ENCODE data around the gene AMN1. TPM values are rescaled to one million over a fixed set of nuclear protein-coding genes. Genes with fewer than 3 reads are reported as not detected.
"Not testable (repeated sequence)": the region's sequence is repeated elsewhere in the genome, so short reads cannot be mapped to it uniquely, and the experiment has no call there.

The AMN1 gene
- total and polyA plus RNA-seq, 2 donors (not counting 1 experiment from before 2014, with no cell fraction given), result 9.1 to 10.4 TPM

GRCh38 chr12:31702047-31702446, 26.8 kb downstream of the AMN1 start:
- Histone ChIP-seq H2AFZ (ENCODE audit: low read length) (no peak overlapping the region), H3K27me3 (ENCODE audit: control insufficient read depth, insufficient read depth, low read length) (no peaks in the 10 kb centered on the region), H4K20me1 (ENCODE audit: control insufficient read depth, extremely low read depth, insufficient read depth, low read length) (no peaks in the 10 kb centered on the region), H3K9me3 (ENCODE audit: control insufficient read depth, insufficient read depth, low read depth, low read length) (no peaks in the 10 kb centered on the region), H3K4me2 (ENCODE audit: extremely low read depth, insufficient read depth, low read length) (no peak overlapping the region), H3K4me1 (ENCODE audit: control insufficient read depth, extremely low read depth, insufficient read depth, low read length) (no peaks in the 10 kb centered on the region), H3K4me3 (replicated peaks in 1 of 4; ENCODE audit: control extremely low read depth in 1 of 4, insufficient read depth in 1 of 4, low read depth in 3 of 4, low read length in 4 of 4) (no peak overlapping the region), H3K36me3 (ENCODE audit: control insufficient read depth, insufficient read depth, low read length) (no peaks in the 10 kb centered on the region), H3K79me2 (ENCODE audit: control insufficient read depth, insufficient read depth, low read length) (no peaks in the 10 kb centered on the region), H3K9ac (ENCODE audit: insufficient read depth, low read length) (no peak overlapping the region), H3K27ac (ENCODE audit: insufficient read depth, low read length) (no peak overlapping the region)
- peak; percentile 3 to 34 for DNase-seq (ENCODE audit: low read depth in 2 of 2)
- TF ChIP-seq EZH2 (IDR thresholded peaks at IDR 0.05; ENCODE audit: low read length, missing control alignments), result no peak
- no peak for TF ChIP-seq CTCF (conservative IDR thresholded peaks at IDR 0.05 in 1 of 2, IDR thresholded peaks at IDR 0.05 in 1 of 2; ENCODE audit: low read depth in 1 of 2, low read length in 2 of 2)

- not testable (repeated sequence) for H3K27ac ChIP-seq (ENCODE audit: insufficient read depth, low read length); H3K4me3 ChIP-seq (replicated peaks in 1 of 4; ENCODE audit: control extremely low read depth in 1 of 4, insufficient read depth in 1 of 4, low read depth in 3 of 4, low read length in 4 of 4); H3K4me1 ChIP-seq (ENCODE audit: control insufficient read depth, extremely low read depth, insufficient read depth, low read length); H2AFZ ChIP-seq (ENCODE audit: low read length); H4K20me1 ChIP-seq (ENCODE audit: control insufficient read depth, extremely low read depth, insufficient read depth, low read length); DNase-seq (ENCODE audit: low read depth in 2 of 2); H3K36me3 ChIP-seq (ENCODE audit: control insufficient read depth, insufficient read depth, low read length); H3K27me3 ChIP-seq (ENCODE audit: control insufficient read depth, insufficient read depth, low read length); H3K79me2 ChIP-seq (ENCODE audit: control insufficient read depth, insufficient read depth, low read length); H3K4me2 ChIP-seq (ENCODE audit: extremely low read depth, insufficient read depth, low read length); H3K9me3 ChIP-seq (ENCODE audit: control insufficient read depth, insufficient read depth, low read depth, low read length); H3K9ac ChIP-seq (ENCODE audit: insufficient read depth, low read length)
Observed at GRCh38 chr12:31689921-31690320, 38.9 kb downstream of the AMN1 start.

DNA sequence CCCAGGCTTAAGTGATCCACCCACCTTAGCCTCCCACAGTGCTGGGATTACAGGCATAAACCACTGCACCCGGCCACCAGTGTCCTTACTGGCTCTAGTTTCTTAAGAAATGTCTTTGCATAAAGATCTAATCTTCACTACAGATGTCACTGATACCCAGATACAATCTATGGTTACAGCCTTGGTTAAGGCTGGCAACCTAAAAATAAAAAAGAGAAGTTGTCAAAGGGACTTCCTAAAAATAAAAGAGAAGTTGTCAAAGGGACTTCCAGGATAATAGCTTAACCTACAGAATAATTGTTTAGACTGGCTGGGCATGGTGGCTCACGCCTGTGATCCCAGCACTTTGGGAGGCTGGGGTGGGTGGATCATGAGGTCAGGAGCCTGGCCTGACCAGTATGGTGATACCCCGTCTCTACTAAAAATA, 41.7 kb downstream of the AMN1 start:
- no peaks in the 10 kb centered on the region for H3K79me2 ChIP-seq (ENCODE audit: control insufficient read depth, insufficient read depth, low read length)
- no peak overlapping the region for H3K4me2 ChIP-seq (ENCODE audit: extremely low read depth, insufficient read depth, low read length)

More for the DNA sequence above, 41.7 kb downstream of the AMN1 start:
- Histone ChIP-seq H3K4me3 (replicated peaks in 1 of 4; ENCODE audit: control extremely low read depth in 1 of 4, insufficient read depth in 1 of 4, low read depth in 3 of 4, low read length in 4 of 4) (no peak overlapping the region), H2AFZ (ENCODE audit: low read length) (no peak overlapping the region), H3K27me3 (ENCODE audit: control insufficient read depth, insufficient read depth, low read length) (no peaks in the 10 kb centered on the region), H3K4me1 (ENCODE audit: control insufficient read depth, extremely low read depth, insufficient read depth, low read length) (no peaks in the 10 kb centered on the region), H3K9ac (ENCODE audit: insufficient read depth, low read length) (no peak overlapping the region), H3K36me3 (ENCODE audit: control insufficient read depth, insufficient read depth, low read length) (no peaks in the 10 kb centered on the region), H3K27ac (ENCODE audit: insufficient read depth, low read length) (no peak overlapping the region), H3K9me3 (ENCODE audit: control insufficient read depth, insufficient read depth, low read depth, low read length) (no peaks in the 10 kb centered on the region), H4K20me1 (ENCODE audit: control insufficient read depth, extremely low read depth, insufficient read depth, low read length) (no peaks in the 10 kb centered on the region)
- DNase-seq (ENCODE audit: low read depth in 2 of 2), result no peak
- TF ChIP-seq EZH2 (IDR thresholded peaks at IDR 0.05; ENCODE audit: low read length, missing control alignments) (no peak), CTCF (conservative IDR thresholded peaks at IDR 0.05 in 1 of 2, IDR thresholded peaks at IDR 0.05 in 1 of 2; ENCODE audit: low read depth in 1 of 2, low read length in 2 of 2) (no peak)
